ENCODE measurements around the gene ZNF691.
"Not testable (repeated sequence)": the region's sequence is repeated elsewhere in the genome, so short reads cannot be mapped to it uniquely, and the experiment has no call there.

GRCh38 chr1:42869254-42869653 lies 22.8 kb downstream of the ZNF691 start:
- TF ChIP-seq, protein P1, sequence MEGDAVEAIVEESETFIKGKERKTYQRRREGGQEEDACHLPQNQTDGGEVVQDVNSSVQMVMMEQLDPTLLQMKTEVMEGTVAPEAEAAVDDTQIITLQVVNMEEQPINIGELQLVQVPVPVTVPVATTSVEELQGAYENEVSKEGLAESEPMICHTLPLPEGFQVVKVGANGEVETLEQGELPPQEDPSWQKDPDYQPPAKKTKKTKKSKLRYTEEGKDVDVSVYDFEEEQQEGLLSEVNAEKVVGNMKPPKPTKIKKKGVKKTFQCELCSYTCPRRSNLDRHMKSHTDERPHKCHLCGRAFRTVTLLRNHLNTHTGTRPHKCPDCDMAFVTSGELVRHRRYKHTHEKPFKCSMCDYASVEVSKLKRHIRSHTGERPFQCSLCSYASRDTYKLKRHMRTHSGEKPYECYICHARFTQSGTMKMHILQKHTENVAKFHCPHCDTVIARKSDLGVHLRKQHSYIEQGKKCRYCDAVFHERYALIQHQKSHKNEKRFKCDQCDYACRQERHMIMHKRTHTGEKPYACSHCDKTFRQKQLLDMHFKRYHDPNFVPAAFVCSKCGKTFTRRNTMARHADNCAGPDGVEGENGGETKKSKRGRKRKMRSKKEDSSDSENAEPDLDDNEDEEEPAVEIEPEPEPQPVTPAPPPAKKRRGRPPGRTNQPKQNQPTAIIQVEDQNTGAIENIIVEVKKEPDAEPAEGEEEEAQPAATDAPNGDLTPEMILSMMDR (IDR thresholded peaks at IDR 0.05), result not testable (repeated sequence)
- TF ChIP-seq REST (IDR thresholded peaks at IDR 0.05; ENCODE audit: low read depth, low read length); JUND (IDR thresholded peaks at IDR 0.05); ZBTB33 (IDR thresholded peaks at IDR 0.05; ENCODE audit: borderline replicate concordance, low read depth); RFX5 (IDR thresholded peaks at IDR 0.05; ENCODE audit: low read length); SIN3A (IDR thresholded peaks at IDR 0.05; ENCODE audit: borderline replicate concordance, low read depth, low read length); TAF1 (IDR thresholded peaks at IDR 0.05; ENCODE audit: borderline replicate concordance, low read depth, low read length): not testable (repeated sequence)
- TF ChIP-seq, protein P2, sequence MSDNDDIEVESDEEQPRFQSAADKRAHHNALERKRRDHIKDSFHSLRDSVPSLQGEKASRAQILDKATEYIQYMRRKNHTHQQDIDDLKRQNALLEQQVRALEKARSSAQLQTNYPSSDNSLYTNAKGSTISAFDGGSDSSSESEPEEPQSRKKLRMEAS (IDR thresholded peaks at IDR 0.05; ENCODE audit: low read depth), result not testable (repeated sequence)
